Astrocyte of the cerebellum (primary cell): ENCODE measurements around the gene CACNA2D3.

ENCODE experiments used
- DNase-seq: peaks from one replicate; pipeline ENCODE4 v3.0.0-alpha.2; 2011; ENCODE audit warnings: low read depth
- H3K4me3 ChIP-seq: 2 replicates; pipeline ENCODE4 v1.5.1; 2011; ENCODE audit warnings: mild to moderate bottlenecking, low read depth, low read length, moderate library complexity
- in situ Hi-C: cut with HindIII; loops from 2 replicates; pipeline ENCODE4 v1.10.0; 2017; ENCODE audit warnings: low sequenced_read_pairs
- TF ChIP-seq, protein P1 (sequence below): IDR thresholded peaks from 2 replicates; pipeline ENCODE4 v1.5.1; 2012; ENCODE audit warnings: low read length, low read depth, moderate library complexity, mild to moderate bottlenecking; ENCODE audit errors: missing control alignments

Gene CACNA2D3

DNA sequence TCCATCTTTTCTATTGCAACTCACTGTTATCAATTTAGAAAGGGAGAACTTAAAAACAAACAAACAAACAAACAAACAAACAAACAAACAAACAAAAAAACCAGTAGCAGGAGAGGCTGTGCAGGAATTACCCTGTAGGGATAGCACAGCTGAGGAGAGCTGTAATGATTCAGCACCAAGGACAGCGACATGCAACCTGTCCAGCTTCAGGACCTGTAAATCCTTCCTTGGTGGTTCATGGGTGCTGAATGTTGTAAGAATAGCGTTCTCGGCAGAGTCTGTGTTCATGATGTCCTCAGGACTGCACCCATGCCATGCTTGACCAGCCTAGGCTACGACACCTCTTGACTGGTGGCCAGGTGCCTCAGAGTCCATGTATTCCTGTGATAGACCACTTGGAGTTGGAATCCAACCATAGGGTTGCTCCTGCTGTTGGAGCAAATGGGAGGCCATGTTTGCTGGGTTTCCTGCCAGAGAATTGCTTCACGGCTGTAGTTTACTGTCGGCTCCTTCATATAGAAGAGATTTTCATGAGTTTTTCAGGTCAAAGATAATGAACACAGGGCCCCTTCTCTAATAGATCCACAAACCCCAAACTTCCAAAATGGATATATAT lies 65.9 kb downstream of the CACNA2D3 start:
- in situ Hi-C loops: no loop called here
- TF ChIP-seq, protein P1, sequence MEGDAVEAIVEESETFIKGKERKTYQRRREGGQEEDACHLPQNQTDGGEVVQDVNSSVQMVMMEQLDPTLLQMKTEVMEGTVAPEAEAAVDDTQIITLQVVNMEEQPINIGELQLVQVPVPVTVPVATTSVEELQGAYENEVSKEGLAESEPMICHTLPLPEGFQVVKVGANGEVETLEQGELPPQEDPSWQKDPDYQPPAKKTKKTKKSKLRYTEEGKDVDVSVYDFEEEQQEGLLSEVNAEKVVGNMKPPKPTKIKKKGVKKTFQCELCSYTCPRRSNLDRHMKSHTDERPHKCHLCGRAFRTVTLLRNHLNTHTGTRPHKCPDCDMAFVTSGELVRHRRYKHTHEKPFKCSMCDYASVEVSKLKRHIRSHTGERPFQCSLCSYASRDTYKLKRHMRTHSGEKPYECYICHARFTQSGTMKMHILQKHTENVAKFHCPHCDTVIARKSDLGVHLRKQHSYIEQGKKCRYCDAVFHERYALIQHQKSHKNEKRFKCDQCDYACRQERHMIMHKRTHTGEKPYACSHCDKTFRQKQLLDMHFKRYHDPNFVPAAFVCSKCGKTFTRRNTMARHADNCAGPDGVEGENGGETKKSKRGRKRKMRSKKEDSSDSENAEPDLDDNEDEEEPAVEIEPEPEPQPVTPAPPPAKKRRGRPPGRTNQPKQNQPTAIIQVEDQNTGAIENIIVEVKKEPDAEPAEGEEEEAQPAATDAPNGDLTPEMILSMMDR: no peak
- DNase-seq: peak; percentile 52
- no peak overlapping the region for H3K4me3 ChIP-seq

DNA sequence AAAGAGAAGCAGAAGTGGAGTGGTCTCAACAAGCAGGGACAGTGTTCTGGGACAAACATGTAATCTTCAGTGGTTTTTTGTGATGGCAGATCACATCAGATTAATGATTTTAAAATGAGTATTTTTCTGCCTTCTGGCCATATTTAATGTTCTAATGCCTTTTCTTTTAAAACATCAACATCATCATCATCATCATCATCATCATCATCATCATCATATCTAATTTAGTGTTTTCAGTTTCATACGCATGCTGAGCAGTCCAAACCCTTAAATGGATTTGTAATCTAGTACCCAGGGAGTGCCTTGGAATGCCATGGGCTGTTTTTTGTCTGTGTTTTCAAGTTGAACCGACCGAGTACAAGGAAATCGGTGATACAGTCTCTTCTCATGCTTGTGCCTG lies 68.9 kb downstream of the CACNA2D3 start:
- TF ChIP-seq, protein P1: no peak
- DNase-seq: no peak
- H3K4me3 ChIP-seq: no peak overlapping the region
- in situ Hi-C loops: no loop called here

DNA sequence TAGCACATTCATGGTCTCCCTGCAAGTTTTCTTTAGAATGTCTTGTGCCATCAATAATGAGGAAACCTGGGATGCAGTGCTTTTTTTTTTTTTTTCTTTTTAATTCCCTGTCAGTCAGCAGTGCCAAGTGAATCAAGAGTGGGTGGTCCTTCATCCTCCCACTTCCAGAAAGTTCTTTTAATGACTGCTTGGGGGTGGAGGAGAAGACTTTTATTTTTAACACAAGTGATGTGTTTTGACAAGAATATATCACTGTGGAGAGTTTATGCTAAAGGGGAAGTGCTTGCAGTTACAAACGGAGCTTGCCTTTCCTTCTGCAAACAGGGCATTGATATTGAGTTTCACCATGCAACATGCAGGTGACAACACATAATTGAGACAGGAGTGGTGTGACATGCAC lies 69.7 kb downstream of the CACNA2D3 start:
- H3K4me3 ChIP-seq: no peak overlapping the region
- TF ChIP-seq, protein P1: no peak
- no peak for DNase-seq
- in situ Hi-C loops: no loop called here

DNA sequence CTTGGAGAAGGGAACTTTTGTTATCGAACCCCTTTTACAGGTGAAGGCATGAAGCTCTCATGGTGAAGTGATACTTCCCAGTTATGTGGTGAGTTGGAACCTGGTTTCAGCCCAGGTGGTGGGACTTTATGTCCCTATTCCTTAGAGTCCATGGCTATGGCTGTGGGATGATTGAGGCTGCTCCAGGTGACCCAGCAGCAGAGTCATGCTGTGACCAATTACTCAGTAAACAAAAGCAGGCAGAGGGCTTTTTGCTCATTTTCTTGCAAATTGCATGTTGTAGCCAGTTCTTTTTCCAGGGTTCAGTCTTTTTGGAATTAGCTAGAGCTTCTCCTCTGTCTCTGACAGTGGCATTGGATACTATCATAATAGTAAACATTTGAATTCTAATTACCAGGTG lies 70.7 kb downstream of the CACNA2D3 start:
- DNase-seq: no peak
- in situ Hi-C loops: no loop called here
- TF ChIP-seq, protein P1: no peak
- no peak overlapping the region for H3K4me3 ChIP-seq

DNA sequence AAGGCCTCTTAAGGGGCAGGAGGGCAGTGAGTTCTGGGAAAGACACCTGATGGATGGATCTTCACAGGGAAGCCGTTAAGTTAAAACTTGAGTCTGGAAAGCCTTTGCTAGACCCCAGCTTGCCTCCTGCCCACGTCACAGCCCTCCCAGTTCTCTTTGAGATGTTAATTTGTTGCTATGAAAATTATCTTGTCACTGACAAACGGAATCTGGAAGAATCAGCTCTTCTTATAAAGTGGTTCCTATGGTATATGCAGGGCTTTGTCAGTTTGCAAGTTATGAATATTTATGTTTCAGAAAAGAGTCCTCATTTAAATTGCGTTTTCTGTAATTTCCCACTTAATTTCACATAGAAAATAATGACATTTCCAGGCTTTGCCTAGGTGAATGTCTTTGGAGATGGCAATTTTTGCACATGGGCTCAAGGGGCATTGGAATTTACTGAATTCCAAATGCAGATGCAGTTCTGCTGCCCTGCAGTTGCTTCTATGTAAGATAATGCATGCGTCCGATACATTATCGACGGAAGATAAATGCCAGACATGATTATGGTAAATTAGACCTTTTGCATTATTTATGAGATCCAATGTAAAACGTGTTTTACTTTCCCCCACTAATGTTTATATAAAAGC lies 74.1 kb downstream of the CACNA2D3 start:
- DNase-seq: no peak
- in situ Hi-C loops: no loop called here
- no peak overlapping the region for H3K4me3 ChIP-seq
- TF ChIP-seq, protein P1: no peak

DNA sequence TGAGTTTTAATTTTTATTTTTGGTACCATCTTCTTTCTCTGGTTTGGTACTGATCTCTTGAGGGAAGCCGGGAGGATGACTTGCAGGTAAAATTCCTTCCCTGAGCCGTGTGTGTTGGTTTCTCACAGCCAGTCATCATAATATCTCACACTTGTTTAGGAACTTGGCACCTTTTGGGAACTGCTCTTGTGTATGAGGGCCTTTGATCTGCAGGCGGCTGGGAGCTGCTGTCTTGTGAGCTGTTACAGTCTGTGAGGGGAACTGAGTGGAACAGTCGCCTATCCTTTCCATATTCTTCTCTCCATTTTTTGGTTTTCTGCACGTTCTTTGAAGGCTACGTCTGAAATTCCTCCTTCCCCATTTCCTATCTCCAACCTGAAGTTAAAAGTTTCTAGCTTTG lies 75.2 kb downstream of the CACNA2D3 start:
- DNase-seq: no peak
- TF ChIP-seq, protein P1: no peak
- H3K4me3 ChIP-seq: no peak overlapping the region
- in situ Hi-C loops: no loop called here
